Skeletal muscle satellite cell (primary cell): ENCODE results near the gene DYSF.

Source experiments
- H3K27me3 ChIP-seq: 2 replicates; pipeline ENCODE4 v1.7.0; 2013; ENCODE audit warnings: low read length; ENCODE audit not compliant: control insufficient read depth, insufficient read depth
- H3K36me3 ChIP-seq: 2 replicates; pipeline ENCODE4 v1.7.0; 2013; ENCODE audit warnings: mild to moderate bottlenecking, control low read depth, low read length; ENCODE audit not compliant: insufficient read depth
- H3K4me1 ChIP-seq: 2 replicates; pipeline ENCODE4 v1.7.0; 2013; ENCODE audit warnings: low read length; ENCODE audit not compliant: control insufficient read depth, insufficient read depth
- H3K4me2 ChIP-seq: 2 replicates; pipeline ENCODE4 v1.7.0; 2013; ENCODE audit warnings: mild to moderate bottlenecking, low read length
- H3K4me3 ChIP-seq: 2 replicates; pipeline ENCODE4 v1.7.0; 2013; ENCODE audit warnings: low read length
- H3K9ac ChIP-seq: 2 replicates; pipeline ENCODE4 v1.7.0; 2013; ENCODE audit warnings: mild to moderate bottlenecking, low read depth, low read length, moderate library complexity
- H3K9me3 ChIP-seq: replicated peaks from 2 replicates; pipeline ENCODE4 v1.7.0; 2013; ENCODE audit warnings: mild to moderate bottlenecking, control low read depth, low read length

Gene DYSF

DNA sequence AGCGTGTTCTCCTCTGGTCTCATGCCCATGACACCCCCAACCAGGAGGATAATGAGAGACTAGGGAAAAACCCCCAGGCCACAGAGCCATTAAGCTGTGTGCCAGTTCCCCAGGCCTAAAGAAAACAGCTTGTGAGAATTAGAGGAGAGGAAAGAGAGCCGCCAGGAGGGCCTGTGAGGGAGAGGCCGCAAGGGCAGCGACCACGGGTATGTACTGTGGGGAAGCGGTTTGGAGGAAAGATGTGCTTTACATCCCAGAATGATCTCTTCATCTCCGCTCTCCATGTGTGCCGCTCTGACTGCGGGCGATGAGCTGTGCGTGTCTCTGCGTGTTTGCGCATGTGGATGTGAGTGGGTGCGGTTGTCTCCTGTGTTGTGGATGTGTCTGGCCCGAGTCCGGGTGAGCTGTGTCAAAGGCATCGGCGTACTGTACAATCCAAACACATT, 82.9 kb downstream of the DYSF start:
- Histone ChIP-seq H3K36me3 (peaks cover 4% of the 10 kb centered on the region), H3K4me1 (no peaks in the 10 kb centered on the region), H3K9ac (no peak overlapping the region), H3K4me2 (no peak overlapping the region), H3K4me3 (no peak overlapping the region), H3K9me3 (no peaks in the 10 kb centered on the region), H3K27me3 (no peaks in the 10 kb centered on the region)

DNA sequence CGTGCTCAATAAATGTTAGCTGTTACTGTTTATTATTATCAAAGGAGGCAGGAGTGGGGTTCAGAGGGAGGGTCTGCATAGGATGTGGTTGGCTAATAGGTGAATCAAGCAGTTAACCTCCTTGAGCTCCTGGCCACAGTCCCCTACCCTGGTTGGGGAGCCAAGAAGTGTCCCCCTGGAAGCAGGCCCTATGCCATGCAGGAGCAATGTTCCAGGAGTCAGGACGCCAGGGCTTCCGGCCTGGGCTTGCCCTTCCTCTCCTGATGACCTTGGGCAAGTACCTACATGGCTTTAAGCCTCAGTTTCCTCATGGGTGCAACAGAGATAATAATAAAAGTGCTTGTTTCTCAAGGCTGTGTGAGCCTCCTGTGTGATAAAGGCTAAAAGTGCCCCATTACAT, 84.9 kb downstream of the DYSF start:
- Histone ChIP-seq H3K36me3 (peaks cover 4% of the 10 kb centered on the region), H3K9ac (no peak overlapping the region), H3K4me3 (no peak overlapping the region), H3K9me3 (no peaks in the 10 kb centered on the region), H3K27me3 (no peaks in the 10 kb centered on the region), H3K4me2 (no peak overlapping the region), H3K4me1 (no peaks in the 10 kb centered on the region)

DNA sequence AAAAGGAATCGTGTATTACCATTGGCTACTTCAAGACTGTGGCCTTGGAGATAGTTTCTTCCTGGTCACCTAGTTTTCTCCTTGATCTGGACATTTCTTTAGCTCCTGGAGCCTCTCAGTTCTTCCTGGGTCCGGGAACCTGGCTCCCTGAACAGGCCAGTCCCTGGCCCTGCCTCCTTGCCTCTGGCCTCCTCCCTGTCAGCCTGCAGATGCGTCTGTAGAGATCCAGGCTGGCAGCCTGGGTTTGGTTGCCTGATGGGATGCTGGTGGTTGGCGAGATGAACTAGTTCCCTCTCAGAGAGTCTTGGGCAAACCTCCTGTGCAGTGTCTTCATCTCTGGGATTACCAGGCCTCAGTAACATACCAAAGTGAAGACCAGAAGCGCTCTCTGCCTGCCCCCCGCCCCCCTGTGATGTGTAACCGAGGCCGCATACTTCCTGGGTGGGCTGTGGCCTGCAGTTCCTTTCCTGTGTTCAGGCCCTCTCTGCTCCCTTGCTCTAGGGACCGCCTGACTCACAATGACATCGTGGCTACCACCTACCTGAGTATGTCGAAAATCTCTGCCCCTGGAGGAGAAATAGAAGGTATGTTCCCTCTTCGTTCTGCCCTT, 85.4 kb downstream of the DYSF start:
- H3K4me2 ChIP-seq: no peak overlapping the region
- no peak overlapping the region for H3K4me3 ChIP-seq
- no peak overlapping the region for H3K9ac ChIP-seq
- H3K36me3 ChIP-seq: peaks cover 4% of the 10 kb centered on the region
- H3K4me1 ChIP-seq: no peaks in the 10 kb centered on the region
- no peaks in the 10 kb centered on the region for H3K9me3 ChIP-seq
- H3K27me3 ChIP-seq: no peaks in the 10 kb centered on the region

GRCh38 chr2:71540818-71541217, 87.5 kb downstream of the DYSF start:
- Histone ChIP-seq H3K9me3 (no peaks in the 10 kb centered on the region), H3K36me3 (peaks cover 4% of the 10 kb centered on the region)

GRCh38 chr2:71544919-71545571, 91.7 kb downstream of the DYSF start:
- Histone ChIP-seq H3K4me1 (no peaks in the 10 kb centered on the region), H3K27me3 (peaks cover 6% of the 10 kb centered on the region), H3K9me3 (no peaks in the 10 kb centered on the region), H3K4me3 (no peak overlapping the region), H3K36me3 (no peaks in the 10 kb centered on the region), H3K9ac (no peak overlapping the region), H3K4me2 (no peak overlapping the region)

More at GRCh38 chr2:71540818-71541217, 87.5 kb downstream of the DYSF start:
- H3K4me3 ChIP-seq: no peak overlapping the region
- no peaks in the 10 kb centered on the region for H3K27me3 ChIP-seq
- no peak overlapping the region for H3K9ac ChIP-seq
- H3K4me1 ChIP-seq: no peaks in the 10 kb centered on the region
- no peak overlapping the region for H3K4me2 ChIP-seq

DNA sequence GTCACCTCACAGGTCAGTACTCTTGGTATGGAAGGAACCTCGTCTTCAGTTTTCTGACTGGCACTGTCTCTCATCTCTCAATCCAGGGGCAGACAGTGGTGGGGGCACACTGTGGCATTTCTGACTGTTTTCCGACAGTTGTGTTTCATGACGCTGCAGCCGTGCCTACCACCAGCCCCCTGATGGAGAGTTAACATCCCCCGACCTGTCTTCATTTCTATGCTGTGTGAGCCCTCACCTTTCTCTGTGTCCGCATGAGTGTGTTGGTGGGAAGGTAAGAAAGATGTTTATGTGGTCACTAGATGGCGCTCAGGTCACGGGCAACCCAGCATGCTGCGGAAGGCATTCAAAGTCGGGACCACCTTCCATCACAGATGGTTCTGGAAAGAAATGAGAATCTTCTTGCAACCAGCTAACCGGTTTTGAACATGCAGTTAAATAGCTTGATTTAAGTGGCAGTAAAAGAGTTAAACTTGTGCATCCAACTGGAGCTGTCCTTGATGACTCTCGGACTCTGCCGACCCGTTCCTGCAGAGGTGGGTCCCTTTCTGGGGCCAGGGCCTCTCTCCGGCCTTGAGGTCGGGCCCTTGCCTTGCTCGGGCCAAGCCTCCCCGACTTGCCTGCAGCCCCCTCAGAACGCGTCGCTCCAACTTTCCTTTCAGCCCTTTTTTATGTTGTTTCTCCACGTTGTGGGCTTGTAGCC, 92.4 kb downstream of the DYSF start:
- Histone ChIP-seq H3K4me1 (no peaks in the 10 kb centered on the region), H3K27me3 (peaks cover 6% of the 10 kb centered on the region), H3K4me2 (no peak overlapping the region), H3K4me3 (no peak overlapping the region), H3K9ac (no peak overlapping the region), H3K9me3 (no peaks in the 10 kb centered on the region), H3K36me3 (no peaks in the 10 kb centered on the region)

DNA sequence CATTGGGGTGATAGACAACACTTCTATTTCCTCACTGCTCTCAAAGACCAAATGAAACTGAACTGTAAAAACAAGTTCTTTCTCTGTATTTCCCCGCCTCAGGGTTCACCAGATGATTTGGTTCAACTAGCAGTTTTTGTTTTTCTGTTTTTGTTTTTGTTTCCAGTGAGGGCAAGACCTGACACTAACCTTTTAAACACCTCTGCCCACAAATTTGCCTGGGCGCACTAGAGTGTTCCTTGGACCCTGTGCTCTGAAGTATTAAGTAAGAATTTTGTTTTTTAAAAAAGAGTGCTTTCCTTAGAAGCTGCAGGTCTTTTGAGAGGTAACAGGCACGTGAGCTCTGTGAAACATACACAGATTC, 92.9 kb downstream of the DYSF start:
- H3K36me3 ChIP-seq: no peaks in the 10 kb centered on the region
- H3K4me2 ChIP-seq: no peak overlapping the region
- H3K9me3 ChIP-seq: no peaks in the 10 kb centered on the region
- no peak overlapping the region for H3K4me3 ChIP-seq
- no peak overlapping the region for H3K9ac ChIP-seq
- no peaks in the 10 kb centered on the region for H3K4me1 ChIP-seq
- peaks cover 6% of the 10 kb centered on the region for H3K27me3 ChIP-seq

DNA sequence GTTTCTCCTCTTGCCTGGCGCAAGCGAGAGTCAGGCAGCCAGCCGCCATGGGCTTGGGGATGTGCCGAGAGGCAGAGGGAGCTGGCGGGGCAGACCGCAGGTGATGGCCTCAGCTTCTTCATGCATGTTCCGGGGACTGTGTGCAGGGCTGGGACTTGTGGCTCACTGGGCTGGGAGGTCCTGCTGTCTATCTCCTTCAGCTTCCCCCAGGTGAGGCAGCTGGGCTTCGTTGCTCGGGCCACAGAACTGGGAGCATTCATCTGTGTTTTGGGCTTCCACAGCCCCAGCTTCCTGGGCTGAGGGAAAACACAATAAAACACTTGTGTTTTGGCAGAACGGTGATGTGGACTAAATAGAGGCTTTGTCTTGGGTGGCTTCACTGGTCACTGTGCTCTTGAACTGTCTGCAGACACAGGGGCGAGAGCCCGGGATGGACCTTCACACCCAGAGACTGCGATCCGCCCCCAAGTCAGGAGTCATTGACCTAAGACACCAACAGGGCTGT, 93.5 kb downstream of the DYSF start:
- H3K4me2 ChIP-seq: no peak overlapping the region
- no peak overlapping the region for H3K4me3 ChIP-seq
- H3K9ac ChIP-seq: no peak overlapping the region
- no peaks in the 10 kb centered on the region for H3K9me3 ChIP-seq
- H3K4me1 ChIP-seq: no peaks in the 10 kb centered on the region
- H3K27me3 ChIP-seq: peaks cover 6% of the 10 kb centered on the region
- no peaks in the 10 kb centered on the region for H3K36me3 ChIP-seq

GRCh38 chr2:71547616-71548285, 94.4 kb downstream of the DYSF start:
- no peaks in the 10 kb centered on the region for H3K4me1 ChIP-seq
- no peaks in the 10 kb centered on the region for H3K36me3 ChIP-seq
- no peak overlapping the region for H3K4me3 ChIP-seq
- no peak overlapping the region for H3K4me2 ChIP-seq
- peaks cover 6% of the 10 kb centered on the region for H3K27me3 ChIP-seq
- H3K9ac ChIP-seq: no peak overlapping the region
- H3K9me3 ChIP-seq: no peaks in the 10 kb centered on the region

GRCh38 chr2:71548646-71549425, 95.5 kb downstream of the DYSF start:
- Histone ChIP-seq H3K4me1 (no peaks in the 10 kb centered on the region), H3K9ac (no peak overlapping the region), H3K36me3 (no peaks in the 10 kb centered on the region), H3K4me3 (no peak overlapping the region), H3K27me3 (peaks cover 6% of the 10 kb centered on the region), H3K9me3 (no peaks in the 10 kb centered on the region), H3K4me2 (no peak overlapping the region)
